Measurements from ENCODE around the gene MAST3.

DNA sequence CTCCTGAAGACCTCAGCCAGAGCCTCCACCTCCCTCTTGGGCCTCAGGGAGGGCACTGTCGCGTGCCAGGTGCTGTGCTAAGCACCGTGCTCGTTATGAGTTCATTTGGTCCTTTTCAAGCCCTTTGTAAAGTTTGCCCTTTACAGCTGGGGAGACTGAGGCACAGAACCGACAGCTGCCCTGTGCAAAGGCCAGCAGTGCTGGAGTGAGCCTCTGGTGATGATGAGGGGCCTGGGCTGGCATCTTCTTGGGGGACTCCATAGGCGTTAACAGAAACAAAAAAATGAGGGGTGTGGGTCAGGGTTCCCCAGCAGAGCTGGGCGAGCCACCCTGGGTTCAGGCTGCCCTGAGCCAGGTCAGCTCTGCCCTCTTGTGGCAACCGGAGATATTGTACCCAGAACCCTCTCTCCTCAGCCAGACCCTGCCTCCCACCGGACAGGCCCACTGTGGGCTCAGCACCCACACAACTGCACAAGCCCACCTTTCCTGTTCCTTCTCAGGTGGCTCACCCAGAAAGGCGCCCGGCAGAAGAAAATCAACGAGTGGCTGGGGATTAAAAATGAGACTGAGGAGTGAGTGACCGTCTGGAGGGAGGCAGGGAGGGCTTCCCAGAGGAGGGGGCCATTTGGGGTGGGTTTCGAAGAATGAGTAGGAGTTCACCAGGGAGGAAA is 70.5 kb downstream of the MAST3 start:
- TF ChIP-seq ZNF396 (CRISPR knock-in tag; IDR thresholded peaks at IDR 0.05; ENCODE audit: borderline replicate concordance) = no peak
- TF ChIP-seq, protein P1, sequence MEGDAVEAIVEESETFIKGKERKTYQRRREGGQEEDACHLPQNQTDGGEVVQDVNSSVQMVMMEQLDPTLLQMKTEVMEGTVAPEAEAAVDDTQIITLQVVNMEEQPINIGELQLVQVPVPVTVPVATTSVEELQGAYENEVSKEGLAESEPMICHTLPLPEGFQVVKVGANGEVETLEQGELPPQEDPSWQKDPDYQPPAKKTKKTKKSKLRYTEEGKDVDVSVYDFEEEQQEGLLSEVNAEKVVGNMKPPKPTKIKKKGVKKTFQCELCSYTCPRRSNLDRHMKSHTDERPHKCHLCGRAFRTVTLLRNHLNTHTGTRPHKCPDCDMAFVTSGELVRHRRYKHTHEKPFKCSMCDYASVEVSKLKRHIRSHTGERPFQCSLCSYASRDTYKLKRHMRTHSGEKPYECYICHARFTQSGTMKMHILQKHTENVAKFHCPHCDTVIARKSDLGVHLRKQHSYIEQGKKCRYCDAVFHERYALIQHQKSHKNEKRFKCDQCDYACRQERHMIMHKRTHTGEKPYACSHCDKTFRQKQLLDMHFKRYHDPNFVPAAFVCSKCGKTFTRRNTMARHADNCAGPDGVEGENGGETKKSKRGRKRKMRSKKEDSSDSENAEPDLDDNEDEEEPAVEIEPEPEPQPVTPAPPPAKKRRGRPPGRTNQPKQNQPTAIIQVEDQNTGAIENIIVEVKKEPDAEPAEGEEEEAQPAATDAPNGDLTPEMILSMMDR (IDR thresholded peaks at IDR 0.05) = peak; percentile 81
- TF ChIP-seq JUN (CRISPR knock-in tag; IDR thresholded peaks at IDR 0.05) = no peak
- TF ChIP-seq, protein P2, sequence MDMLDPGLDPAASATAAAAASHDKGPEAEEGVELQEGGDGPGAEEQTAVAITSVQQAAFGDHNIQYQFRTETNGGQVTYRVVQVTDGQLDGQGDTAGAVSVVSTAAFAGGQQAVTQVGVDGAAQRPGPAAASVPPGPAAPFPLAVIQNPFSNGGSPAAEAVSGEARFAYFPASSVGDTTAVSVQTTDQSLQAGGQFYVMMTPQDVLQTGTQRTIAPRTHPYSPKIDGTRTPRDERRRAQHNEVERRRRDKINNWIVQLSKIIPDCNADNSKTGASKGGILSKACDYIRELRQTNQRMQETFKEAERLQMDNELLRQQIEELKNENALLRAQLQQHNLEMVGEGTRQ (CRISPR knock-in tag; IDR thresholded peaks at IDR 0.05) = no peak
- TF ChIP-seq, protein P3, sequence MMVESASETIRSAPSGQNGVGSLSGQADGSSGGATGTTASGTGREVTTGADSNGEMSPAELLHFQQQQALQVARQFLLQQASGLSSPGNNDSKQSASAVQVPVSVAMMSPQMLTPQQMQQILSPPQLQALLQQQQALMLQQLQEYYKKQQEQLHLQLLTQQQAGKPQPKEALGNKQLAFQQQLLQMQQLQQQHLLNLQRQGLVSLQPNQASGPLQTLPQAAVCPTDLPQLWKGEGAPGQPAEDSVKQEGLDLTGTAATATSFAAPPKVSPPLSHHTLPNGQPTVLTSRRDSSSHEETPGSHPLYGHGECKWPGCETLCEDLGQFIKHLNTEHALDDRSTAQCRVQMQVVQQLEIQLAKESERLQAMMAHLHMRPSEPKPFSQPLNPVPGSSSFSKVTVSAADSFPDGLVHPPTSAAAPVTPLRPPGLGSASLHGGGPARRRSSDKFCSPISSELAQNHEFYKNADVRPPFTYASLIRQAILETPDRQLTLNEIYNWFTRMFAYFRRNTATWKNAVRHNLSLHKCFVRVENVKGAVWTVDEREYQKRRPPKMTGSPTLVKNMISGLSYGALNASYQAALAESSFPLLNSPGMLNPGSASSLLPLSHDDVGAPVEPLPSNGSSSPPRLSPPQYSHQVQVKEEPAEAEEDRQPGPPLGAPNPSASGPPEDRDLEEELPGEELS (CRISPR knock-in tag; IDR thresholded peaks at IDR 0.05) = no peak
- TF ChIP-seq ESRRA (CRISPR knock-in tag; IDR thresholded peaks at IDR 0.05; ENCODE audit: borderline replicate concordance) = no peak

Data from WTC11 (cell line).